Left ventricle myocardium superior (tissue), 1 donor: ENCODE data around the gene C5orf46. TPM values are rescaled to one million over a fixed set of nuclear protein-coding genes. Genes with fewer than 3 reads are reported as not detected.
"Not testable (repeated sequence)": the region's sequence is repeated elsewhere in the genome, so short reads cannot be mapped to it uniquely, and the experiment has no call there.

Experiments used
- ATAC-seq: fragments of 200-7000 bp; cut with Tn5 transposase; one replicate; pipeline ENCODE4 v1.9.1; 2020; ENCODE audit warnings: mild to moderate bottlenecking, moderate library complexity
- DNase-seq: peaks from one replicate; pipeline ENCODE4 v3.0.0-alpha.2; 2020
- intact Hi-C: fragments of 100-400 bp; cut with micrococcal nuclease; formaldehyde crosslinking; loops from one replicate; pipeline ENCODE4 v1.11.0; 2022
- long read RNA-seq: library from polyadenylated mRNA; unstranded; transcript quantifications from one replicate; pipeline ENCODE4 v2.0.0, GENCODE V29; 2021
- total RNA-seq: library from RNA; stranded (reverse); fragmentation: NEBNext Ultra II Directional; extraction: Animal tissue kit (Norgen Biotek cat#: 25700); gene quantifications from one replicate; pipeline ENCODE4 v1.2.1, GENCODE V29; 2021
- donor health status: DM: no; HTN: yes; CAD: no; lungs with severe emphysema.

The C5orf46 gene
- total RNA-seq: 2.8 TPM
- long read RNA-seq: 0 reads

DNA sequence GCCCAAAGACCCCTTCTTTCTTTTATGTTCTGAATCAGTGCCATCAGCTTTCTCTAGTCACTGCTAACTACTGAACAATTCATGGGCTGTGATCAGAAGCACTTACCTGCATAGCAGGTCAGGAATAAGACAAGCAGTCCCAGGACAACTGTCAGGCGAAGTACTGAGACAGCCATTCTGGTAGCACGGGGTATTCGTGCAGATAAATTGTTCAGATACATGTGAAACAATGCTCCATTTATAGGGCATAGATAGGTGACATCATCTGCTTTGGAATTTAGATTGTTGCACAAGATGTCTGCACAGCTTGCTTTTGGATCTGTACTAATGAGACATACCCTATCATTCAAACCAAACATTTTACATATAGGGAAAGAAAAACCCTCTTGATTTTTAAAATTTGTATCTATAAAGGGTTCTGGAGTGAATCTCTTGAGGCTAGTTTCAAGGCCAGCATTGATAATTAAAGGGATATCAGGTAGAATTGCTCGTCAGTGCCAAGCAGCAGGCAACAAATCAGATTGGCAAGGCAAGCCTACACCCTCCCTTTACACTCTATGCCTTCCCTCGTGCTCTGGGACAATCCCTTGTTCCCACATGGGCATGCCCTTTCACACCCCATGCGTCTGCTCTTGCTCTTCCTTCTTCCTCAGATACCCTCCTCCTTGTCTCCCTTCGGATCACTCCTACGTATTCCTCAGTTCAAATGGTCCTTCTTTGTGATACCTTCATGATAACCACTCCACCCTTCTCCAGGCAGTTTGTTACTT, at the start of gene C5orf46:
TSS of gene C5orf46 (minus strand) at position 213 of the 770 bp plus-strand sequence. CDS start at position 176, 37 bp downstream.
- peak; percentile 85 for ATAC-seq
- DNase-seq: no peak
- intact Hi-C loops: no loop called here

DNA sequence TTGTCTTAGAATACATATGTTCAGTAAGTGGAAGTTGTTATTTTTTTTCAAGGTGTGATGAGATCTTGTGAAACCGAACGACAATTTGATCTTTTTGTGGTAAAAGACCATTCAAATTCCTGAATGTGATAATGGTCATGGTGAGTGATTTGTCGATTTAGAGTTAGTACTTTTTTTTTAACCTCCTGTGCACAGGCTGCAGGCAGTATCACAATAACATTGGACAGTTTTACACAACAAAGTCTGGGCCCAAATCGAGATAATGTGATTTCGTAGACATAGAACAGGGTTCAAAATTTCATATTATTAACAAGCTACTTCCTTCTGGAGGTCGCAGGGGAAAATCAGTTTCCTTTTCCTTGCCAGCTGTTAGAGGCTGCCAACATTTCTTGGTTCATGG, 48.6 kb upstream of the C5orf46 start:
- ATAC-seq (no peak), DNase-seq (no peak)
- intact Hi-C loops: no loop called here

DNA sequence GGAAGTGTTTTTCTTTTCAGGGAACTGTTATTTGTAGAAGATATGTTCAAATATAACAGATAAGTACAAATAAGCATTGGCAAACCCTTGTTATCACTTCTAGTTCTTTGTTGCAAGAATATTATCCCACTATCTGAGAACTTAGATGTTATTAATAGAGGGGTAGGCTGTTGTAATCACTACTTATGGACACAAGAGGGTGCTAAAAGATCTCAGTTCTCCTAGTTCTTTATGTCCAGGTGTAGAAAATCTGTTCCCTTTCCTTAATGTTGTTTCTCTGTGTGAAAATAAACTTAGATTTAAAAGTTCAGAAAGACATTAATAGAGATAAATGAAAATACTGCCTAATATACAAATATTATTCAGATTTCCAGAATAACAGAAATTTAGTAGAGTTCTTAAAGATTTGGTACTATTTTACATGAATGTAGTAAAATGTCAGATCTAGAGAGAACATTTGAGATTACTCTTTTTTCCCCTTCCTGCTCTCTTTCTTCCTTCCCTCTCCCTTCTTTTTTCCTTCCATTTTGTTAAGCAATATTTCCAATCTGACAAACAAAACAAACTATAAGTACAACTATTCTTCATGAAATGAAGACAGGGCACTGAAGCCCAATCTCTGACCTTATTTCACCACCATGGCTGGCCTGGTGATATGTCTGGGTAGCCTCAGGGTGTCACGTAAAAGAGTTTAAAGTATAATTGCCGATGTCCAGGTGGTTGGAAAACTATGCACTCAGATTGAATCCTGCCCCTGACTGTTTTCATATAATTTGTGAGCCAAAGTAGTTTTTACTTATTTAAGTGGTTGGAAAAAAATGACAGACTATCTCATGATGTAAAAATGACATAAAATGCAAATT, 43.6 kb upstream of the C5orf46 start:
- peak; percentile 53 for ATAC-seq
- DNase-seq: no peak
- intact Hi-C loops: loop anchor here (5.0 kb wide), 1 partner anchor 157 kb away; no protein-coding TSS in a partner anchor

DNA sequence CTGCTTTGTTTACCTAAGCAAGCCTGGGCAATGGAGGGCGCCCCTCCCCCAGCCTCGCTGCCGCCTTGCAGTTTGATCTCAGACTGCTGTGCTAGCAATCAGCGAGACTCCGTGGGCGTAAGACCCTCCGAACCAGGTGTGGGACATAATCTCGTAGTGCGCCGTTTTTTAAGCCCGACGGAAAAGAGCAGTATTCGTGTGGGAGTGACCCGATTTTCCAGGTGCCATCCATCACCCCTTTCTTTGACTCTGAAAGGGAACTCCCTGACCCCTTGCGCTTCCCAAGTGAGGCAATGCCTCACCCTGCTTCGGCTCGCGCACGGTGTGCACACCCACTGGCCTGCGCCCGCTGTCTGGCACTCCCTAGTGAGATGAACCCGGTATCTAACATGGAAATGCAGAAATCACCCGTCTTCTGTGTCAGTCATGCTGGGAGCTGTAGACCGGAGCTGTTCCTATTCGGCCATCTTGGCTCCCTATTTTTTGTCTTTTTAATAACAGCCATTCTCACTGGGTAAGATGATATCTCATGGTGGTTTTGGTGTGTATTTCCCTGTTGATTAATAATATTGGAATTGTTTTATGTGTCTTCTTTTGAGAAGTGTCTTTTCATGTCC, 40.4 kb upstream of the C5orf46 start:
- intact Hi-C loops: loop anchor here (5.0 kb wide), 1 partner anchor 161 kb away; no protein-coding TSS in a partner anchor
- not testable (repeated sequence) for ATAC-seq, DNase-seq

DNA sequence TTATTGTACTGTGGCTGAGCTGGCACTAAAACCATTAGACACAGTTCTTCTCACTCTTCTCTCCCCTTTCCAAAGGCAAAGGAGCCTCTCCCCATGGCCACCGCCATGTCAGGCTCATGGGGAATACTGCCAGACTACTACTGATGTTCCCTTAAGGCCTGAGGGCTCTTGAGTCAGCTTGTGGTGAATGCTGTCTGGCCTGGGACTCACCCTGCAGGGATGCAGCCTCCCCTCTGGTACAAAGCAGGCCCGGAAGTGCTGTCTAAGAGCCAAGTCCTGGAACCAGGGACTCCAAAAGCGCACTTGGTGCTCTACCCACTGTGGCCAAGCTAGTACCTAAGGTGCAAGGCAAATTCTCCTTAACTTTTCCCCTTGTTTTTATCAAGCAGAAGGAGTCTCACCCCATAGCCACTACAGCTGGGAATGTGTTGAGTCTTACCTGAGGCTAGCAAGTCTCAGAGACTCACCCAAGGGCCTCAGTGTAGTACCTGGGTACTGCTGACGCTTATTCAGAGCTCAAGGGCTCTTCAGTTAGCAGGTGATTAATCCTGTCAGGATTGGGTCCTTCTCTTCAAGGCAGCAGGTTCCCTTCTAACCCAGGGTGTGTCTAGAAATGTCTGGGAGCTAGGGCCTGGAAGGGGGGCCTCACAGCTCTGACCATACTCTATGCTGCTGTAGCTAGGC, 33.2 kb upstream of the C5orf46 start:
- intact Hi-C loops: loop anchor here (10.0 kb wide), 1 partner anchor 85 kb away; no protein-coding TSS in a partner anchor
- ATAC-seq (no peak), DNase-seq (no peak)

DNA sequence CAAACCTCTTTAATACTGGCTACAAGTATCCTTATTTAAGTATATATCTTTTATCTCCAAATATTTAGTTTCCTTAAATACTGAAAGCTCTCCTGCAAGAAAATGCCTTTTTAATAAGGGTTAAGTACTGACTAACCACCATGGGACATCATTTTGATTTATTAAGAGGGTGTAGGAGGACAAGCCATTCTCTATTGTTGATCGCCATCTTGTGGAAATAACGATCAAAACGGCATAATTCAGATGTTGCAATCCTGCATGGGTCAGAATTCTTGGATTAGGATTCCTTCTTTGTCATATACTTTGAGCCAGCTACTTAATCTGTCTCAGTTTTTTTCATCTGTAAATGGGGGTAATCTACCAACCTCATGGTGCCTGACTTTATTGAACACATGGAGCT, 28.7 kb upstream of the C5orf46 start:
- ATAC-seq: peak; percentile 71
- intact Hi-C loops: loop anchor here (10.0 kb wide), 1 partner anchor 80 kb away; no protein-coding TSS in a partner anchor
- DNase-seq: no peak

DNA sequence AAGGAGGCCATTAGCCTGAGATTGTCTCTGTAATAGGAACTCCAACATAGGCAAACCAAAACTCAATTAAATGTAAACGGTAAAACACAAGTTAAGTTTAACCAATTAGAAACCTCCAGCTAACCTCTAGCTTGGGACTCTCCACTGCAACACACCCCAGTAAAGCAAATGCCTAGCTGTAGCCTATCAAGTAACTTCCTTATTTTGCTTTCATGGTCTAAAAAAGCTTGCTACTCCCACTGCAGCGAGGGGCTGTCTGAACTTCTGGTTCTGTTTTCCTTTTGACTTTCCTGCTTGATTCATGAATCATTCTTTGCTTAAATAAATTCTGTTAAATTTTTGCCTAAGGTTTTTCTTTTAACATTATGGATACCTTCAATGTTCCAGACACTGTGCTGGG, 24.4 kb upstream of the C5orf46 start:
- intact Hi-C loops: loop anchor here (5.0 to 10.0 kb wide), 2 partner anchors 43 to 76 kb away; no protein-coding TSS in a partner anchor
- DNase-seq: no peak
- ATAC-seq: no peak

DNA sequence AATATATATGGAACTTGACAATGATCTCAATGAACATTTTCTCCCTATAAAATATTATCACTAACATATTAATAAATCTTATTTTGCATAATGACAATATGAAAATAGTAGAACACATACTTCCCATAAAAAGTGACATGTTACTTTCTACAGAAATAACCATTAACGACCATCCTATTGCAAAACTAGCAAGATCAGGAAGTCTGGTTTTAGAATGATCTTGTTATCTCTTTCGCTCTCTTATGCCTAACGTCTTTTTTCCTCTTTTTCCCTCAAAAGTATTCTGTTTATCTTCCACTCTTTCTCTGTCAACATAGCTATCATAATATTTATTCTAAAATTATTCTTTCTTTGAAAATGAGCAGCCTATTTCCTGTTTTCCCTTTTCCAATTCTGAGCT, 21.6 kb upstream of the C5orf46 start:
- ATAC-seq: no peak
- no peak for DNase-seq
- intact Hi-C loops: no loop called here

DNA sequence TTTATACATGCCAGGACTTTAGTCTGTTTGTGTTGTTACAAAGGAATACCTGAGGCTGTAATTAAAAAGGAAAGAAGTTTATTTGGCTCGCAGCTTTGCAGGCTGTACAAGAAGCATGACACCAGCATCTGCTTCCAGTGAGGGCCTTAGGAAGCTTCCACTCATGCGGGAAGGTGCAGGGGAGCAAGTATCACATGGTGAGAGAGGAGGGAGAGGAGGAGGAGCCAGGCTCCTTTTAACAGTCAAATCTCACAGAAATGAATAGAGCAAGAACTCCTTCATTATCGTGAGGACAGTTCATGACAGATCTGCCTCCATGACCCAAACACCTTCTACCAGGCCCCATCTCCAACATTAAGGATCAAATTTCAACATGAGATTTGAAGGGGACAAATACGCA, 18.7 kb upstream of the C5orf46 start:
- no peak for ATAC-seq
- DNase-seq: no peak
- intact Hi-C loops: no loop called here

DNA sequence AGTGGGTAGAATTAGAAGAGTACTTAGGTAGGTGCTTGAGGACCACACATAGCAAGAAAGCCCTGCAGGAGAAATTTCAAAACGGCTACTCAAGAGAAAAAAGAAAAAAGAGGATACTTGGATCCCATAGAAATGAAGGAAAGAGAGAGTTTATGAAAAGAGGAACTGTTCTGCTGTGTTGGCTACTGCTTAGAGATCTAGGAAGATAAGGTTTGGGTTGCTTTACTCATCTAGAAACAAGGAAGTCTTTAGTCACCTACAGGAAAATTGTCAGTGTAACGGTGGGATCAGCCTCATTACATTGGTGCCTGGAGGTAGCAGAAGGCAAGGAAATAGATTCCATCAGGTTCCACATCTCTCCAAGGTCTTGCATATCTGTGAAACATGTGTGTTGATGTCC, 14.8 kb upstream of the C5orf46 start:
- ATAC-seq: no peak
- DNase-seq: no peak
- intact Hi-C loops: no loop called here

DNA sequence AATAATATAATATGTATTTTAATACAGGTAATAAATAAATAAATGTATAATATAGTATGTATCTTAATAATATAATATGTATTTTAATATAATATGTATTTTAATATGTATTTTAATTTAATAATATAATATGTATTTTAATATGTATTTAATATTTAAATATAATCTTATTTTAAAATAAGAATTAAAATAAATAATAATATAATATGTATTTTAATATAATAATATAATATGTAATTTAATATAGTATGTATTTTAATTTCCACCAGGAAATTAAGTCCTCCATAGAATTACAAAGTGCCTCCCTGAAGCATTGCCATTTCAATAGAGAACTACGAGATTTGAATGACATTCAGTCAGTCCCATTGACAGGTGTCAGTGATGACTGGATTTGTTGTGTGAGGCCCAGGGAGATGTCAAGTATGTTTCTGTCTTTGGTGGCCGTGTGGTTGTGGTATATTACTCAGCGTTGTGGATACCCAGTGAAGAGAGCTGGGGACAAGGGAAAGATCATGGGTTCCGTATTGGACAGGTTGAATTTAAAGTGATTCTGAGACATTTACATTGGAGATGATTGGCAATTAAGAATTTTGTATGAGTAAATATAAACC, 14.2 kb upstream of the C5orf46 start:
- ATAC-seq (no peak), DNase-seq (no peak)
- intact Hi-C loops: no loop called here

DNA sequence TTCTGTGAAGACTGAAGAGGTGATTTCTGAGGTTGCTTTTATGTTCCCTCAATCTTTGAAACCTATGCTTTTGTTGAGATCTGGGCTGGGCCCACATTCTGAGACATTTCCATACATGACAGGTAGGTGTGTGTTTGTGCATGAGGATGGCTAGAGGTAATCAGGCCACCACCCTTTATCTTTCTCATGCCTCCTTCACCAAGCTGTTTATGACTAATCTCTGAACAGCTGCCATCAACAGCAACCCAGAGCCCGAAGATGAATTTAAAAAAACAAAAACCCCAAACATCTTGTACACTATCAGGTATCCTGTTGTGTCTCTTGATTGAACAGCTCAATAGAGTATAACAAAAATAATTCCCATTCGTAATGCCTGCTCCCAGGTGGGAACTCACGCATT, 12.6 kb upstream of the C5orf46 start:
- DNase-seq: no peak
- intact Hi-C loops: no loop called here
- ATAC-seq: no peak

DNA sequence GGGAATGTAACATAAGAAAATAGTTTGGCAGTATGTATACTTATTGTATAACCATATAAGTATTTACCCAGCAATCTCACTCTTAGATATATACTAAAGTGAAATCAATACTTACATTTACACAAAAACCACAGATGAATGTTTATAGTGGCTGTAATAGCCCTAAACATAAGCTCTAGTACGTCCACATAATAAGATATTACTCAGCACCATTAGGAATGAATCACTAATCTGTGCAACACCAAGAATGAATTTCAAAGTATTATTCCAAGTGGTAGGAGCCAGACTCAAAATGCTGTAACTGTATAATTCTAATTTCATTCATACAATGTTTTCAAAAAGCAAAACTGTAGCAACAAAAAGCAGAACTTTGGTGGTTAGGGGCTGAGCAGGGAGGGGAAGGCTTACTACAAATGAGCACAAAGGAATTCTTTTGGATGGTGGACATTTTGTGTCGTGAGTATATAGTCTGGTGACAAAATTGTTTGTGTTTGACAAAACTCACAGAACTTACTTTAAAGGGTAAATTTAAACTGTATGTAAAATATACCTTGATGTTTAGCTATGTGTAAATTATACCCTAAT, 11.9 kb upstream of the C5orf46 start:
- DNase-seq: no peak
- ATAC-seq: no peak

DNA sequence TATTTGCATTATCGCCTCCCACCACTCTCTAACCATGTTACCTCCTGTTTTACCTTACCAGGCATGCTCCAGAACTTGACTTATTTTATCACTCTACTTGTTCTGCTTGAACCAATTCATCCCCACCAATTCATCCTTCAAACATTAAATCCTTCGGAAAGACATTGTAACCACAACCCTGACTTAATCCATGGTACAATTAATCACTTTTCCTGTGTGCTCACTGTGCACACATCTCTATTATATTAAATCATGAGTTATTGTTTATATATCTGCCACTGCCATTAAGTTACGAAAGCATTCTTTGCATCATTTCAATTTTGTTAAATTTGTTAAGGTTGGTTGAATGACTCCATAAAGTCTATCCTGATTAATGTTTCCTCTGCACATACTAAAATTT, 7.4 kb upstream of the C5orf46 start:
- intact Hi-C loops: no loop called here
- ATAC-seq (no peak), DNase-seq (no peak)

More for the DNA sequence above, 11.9 kb upstream of the C5orf46 start:
- intact Hi-C loops: no loop called here

DNA sequence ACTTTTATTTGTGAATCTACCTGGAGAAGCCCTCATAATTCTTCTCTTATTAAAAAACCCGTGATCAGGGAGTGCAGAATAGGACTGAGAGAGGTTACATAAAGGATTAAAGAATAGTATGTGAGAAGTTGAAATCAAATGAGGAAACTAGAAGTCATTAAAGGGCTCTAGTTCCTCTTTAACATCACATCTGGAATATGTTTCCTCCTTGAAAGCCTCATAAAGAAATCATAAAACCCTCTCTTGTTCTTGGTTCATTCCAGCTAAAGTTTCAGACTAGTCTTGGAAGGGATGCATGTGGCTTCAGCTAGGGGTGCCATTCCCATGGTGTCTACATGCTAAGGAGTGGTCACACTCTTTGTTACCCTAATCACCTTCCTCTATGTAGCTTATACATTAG, 5.7 kb upstream of the C5orf46 start:
- DNase-seq: no peak
- intact Hi-C loops: no loop called here
- peak; percentile 33 for ATAC-seq

DNA sequence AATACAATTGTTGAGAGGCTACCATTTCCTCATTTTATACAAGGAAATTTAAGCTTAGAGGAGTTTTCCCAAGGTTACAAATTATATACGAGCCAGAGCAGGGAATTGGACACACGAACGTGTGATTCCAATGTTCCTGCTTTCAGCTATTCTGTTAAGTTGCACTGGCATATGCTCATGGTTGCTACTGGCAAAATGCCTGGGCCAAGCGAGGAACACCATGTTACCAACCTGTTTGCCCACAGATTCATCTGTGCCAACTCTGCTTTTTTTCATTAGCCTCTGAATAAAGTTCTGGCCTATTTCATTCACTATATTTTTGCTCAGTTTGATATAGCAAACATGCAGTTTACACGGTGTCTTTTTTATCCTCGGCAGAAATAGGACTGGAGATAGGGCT, 5.1 kb upstream of the C5orf46 start:
- intact Hi-C loops: no loop called here
- peak; percentile 94 for ATAC-seq
- peak; percentile 73 for DNase-seq

DNA sequence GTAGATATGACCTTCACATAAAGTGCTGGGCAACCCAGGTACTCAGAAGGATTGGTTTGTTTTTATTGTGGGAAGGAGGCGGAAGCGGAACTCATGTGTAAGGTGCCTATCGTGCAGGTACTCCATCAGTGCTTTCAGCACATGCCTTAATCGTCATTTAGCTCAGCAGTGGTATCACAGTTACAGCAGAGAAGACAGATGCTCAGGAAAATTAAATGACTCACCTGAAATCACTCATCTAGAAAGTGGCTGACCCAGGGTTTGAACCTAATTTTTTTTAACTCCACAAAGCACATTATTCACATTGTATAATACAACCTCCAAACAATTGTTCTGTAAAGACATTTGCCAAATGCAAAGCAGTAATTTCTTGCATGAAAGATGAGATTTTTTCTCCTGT, 2.2 kb downstream of the C5orf46 start:
- no peak for DNase-seq
- ATAC-seq: no peak
- intact Hi-C loops: no loop called here

DNA sequence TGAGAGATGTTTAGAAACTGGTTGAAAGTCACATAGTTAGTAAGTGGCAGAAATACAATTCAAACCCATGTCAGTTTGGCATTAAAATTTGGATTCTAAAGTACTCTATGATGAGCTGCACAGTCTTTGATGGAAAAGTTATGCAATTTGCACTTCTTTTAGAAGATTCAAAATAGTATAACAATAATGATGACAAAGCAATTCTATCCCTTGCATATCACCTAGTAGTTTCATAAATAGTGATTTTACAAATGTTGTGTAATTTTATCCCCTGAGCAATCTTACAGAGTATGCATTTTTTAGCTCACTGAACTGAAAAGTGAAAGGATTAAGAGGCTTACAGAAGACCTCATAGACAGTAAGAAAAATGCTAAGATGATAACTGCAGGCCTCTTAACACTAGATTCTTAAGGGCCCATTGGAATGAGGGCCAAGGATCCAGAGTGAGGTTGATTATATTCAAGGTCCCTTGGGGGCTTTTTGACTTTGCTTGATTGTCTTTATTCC, 3.7 kb downstream of the C5orf46 start:
- intact Hi-C loops: no loop called here
- no peak for ATAC-seq
- no peak for DNase-seq
